ENCODE results near the gene POLA1. TPM values are rescaled to one million over a fixed set of nuclear protein-coding genes. Genes with fewer than 3 reads are reported as not detected.
"Not testable (repeated sequence)": the region's sequence is repeated elsewhere in the genome, so short reads cannot be mapped to it uniquely, and the experiment has no call there.

POLA1 gene
- total and polyA plus RNA-seq, 12 donors, result 2.2 to 11.0 (median 5.9) TPM

DNA sequence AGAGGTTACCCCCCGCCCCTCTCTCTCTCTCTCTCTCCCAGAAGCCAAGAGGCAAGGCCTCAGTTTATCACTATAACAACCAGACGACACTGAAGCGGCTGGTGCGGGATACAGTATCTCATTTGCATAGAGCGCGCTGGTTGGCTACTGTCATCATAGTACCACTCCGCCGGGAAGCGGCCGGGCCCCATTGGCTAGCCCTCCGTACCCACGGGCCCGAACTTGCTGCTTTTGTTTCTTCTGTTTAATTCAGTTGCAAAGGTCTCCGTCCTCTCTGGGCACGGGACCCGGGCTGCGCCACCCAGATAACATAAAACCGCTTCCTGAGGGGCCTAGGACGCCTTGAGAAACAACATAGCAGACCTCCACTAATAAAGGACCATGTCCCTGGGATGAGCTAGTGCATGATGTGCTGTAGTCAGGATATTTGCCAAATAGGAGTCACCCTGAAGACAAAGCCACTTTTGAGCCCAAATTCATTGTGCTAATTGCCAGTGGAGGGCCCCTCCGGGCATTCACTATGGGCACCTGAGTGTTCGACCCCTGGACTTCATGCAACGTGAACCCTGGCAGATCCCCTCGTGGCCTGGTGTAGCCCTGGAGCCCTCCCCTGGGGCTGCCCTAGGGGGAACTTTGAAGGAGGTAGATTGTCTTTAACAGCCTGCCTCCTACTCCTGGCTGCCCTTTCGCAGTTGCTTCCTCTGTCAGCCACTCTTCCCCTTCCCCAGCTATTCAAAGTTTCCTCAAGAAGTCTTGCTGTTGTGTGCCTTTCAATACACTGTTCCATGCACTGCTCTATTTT lies 46.3 kb upstream of the POLA1 start, which contains the start of gene PCYT1B:
Gene PCYT1B, minus strand, starts transcription at position 91 of the 802 bp plus-strand sequence. CDS start 242 bp downstream, outside the sequence.
- intact Hi-C loops (cut with DNase I), result no loop called here
- peaks cover 27% of the 10 kb centered on the region for H3K27me3 ChIP-seq
- 2 to 26% (median 16%) methylated on average over 9 to 24 of the region's 24 CpGs for WGBS, 4 donors
- no peak for TF ChIP-seq POLR2A (IDR thresholded peaks at IDR 0.05)
- TF ChIP-seq, protein P1, sequence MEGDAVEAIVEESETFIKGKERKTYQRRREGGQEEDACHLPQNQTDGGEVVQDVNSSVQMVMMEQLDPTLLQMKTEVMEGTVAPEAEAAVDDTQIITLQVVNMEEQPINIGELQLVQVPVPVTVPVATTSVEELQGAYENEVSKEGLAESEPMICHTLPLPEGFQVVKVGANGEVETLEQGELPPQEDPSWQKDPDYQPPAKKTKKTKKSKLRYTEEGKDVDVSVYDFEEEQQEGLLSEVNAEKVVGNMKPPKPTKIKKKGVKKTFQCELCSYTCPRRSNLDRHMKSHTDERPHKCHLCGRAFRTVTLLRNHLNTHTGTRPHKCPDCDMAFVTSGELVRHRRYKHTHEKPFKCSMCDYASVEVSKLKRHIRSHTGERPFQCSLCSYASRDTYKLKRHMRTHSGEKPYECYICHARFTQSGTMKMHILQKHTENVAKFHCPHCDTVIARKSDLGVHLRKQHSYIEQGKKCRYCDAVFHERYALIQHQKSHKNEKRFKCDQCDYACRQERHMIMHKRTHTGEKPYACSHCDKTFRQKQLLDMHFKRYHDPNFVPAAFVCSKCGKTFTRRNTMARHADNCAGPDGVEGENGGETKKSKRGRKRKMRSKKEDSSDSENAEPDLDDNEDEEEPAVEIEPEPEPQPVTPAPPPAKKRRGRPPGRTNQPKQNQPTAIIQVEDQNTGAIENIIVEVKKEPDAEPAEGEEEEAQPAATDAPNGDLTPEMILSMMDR (IDR thresholded peaks at IDR 0.05), result no peak
- peak; percentile 44 to 82 (median 67) for DNase-seq
- no peaks in the 10 kb centered on the region for H3K9me3 ChIP-seq (replicated peaks in 1 of 3)
- H3K36me3 ChIP-seq (replicated peaks in 1 of 2), result no peaks in the 10 kb centered on the region
- no peaks in the 10 kb centered on the region for H3K4me1 ChIP-seq (replicated peaks in 1 of 2)
- peak within 1 kb of the TSS in 1 of 4 donors; percentile 33 for H3K4me3 ChIP-seq
- no peak within 1 kb of the TSS for H3K27ac ChIP-seq

DNA sequence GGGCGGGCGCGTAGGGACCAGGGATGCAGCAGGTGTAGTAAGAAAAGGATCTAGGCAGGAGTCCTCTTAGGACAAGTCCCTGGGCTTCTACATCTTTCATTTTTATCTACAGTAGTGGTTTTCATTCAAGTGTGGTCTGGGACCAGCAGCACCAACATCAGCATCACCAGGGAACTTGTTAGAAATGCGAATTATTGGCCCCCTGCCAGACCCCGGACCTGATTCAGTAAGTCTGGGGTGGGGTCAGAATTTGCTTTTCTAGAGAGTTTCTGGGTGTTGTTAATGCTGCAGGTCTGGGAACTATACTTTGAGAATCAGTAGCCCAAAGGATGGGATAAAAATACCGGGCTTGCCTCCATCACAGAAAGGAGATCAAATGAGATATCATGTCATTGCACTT lies 45.2 kb upstream of the POLA1 start:
- Histone ChIP-seq H3K27me3 (peaks cover 27% of the 10 kb centered on the region), H3K9me3 (replicated peaks in 1 of 3) (no peaks in the 10 kb centered on the region), H3K27ac (no peak overlapping the region), H3K4me3 (no peak overlapping the region), H3K4me1 (replicated peaks in 1 of 2) (no peaks in the 10 kb centered on the region), H3K36me3 (replicated peaks in 1 of 2) (no peaks in the 10 kb centered on the region)
- WGBS, 4 donors, result 72 to 77% (median 75%) methylated on average over 6 of the region's 6 CpGs
- TF ChIP-seq POLR2A (IDR thresholded peaks at IDR 0.05), result no peak
- TF ChIP-seq, protein P1 (IDR thresholded peaks at IDR 0.05), result no peak
- intact Hi-C loops (cut with DNase I), result no loop called here
- no peak for DNase-seq

DNA sequence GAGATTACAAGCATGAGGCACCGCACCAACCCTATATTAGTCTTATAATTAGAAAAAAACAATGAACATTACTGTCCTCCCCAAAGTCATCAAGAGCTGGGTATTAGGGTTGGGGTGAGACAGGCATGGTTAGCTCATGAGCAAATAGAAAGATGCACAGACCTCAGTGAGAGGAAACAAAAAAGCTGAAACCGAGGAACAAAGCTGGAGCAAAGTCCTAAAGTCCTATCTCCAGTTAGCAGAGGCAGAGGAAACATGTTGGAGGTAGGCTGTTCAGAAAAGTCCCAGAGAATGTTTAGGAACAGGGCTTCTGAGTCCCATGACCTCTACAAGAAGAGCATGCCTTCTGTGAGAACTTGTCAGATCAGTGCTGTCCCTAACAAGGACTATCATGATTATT lies 41.9 kb upstream of the POLA1 start:
- no peak for DNase-seq
- no peaks in the 10 kb centered on the region for H3K4me1 ChIP-seq (replicated peaks in 1 of 2)
- TF ChIP-seq, protein P1 (IDR thresholded peaks at IDR 0.05), result no peak
- no peak for TF ChIP-seq POLR2A (IDR thresholded peaks at IDR 0.05)
- peaks cover 20% of the 10 kb centered on the region for H3K27me3 ChIP-seq
- no peaks in the 10 kb centered on the region for H3K36me3 ChIP-seq (replicated peaks in 1 of 2)
- H3K9me3 ChIP-seq (replicated peaks in 1 of 3), result no peaks in the 10 kb centered on the region
- H3K27ac ChIP-seq, result no peak overlapping the region
- WGBS, 4 donors, result 78 to 94% (median 85%) methylated on average over 2 of the region's 2 CpGs
- intact Hi-C loops (cut with DNase I), result no loop called here
- no peak overlapping the region for H3K4me3 ChIP-seq

DNA sequence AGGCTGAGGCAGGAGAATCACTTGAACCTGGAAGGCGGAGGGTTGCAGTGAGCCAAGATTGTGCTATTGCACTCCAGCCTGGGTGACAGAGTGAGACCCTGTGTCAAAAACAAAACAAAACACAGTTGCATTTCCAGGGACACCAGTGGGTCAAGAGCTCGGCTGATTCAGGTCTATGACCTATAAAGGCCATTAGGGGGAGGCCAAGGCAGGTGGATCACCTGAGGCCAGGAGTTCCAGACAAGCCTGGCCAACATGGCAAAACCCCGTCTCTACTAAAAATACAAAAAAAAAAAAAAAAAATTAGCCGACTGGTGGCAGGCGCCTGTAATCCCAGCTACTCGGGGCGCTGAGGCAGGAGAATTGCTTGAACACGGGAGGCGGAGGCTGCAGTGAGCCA lies 38.0 kb upstream of the POLA1 start:
- not testable (repeated sequence) for H3K27me3 ChIP-seq
- WGBS, 4 donors, result 66 to 76% (median 73%) methylated on average over 8 to 9 of the region's 9 CpGs

More for the DNA sequence above, 38.0 kb upstream of the POLA1 start:
- DNase-seq; H3K4me1 ChIP-seq (replicated peaks in 1 of 2); H3K36me3 ChIP-seq (replicated peaks in 1 of 2); H3K9me3 ChIP-seq (replicated peaks in 1 of 3); H3K27ac ChIP-seq; H3K4me3 ChIP-seq; intact Hi-C loops (cut with DNase I): not testable (repeated sequence)

Data from adrenal gland (tissue), 12 donors.